KOPT-K1 (cell line): Measurements from ENCODE around the gene TRMT61A.

Experiments used
- H3K27ac ChIP-seq: fragments of 200-600 bp; sonication (generic); 2 replicates; pipeline ENCODE4 v1.5.1; 2016; ENCODE audit warnings: antibody characterized with exemption, mild to moderate bottlenecking, low read depth, low read length; ENCODE audit not compliant: poor library complexity, severe bottlenecking
- H3K36me3 ChIP-seq: fragments of 200-600 bp; sonication (generic); 2 replicates; pipeline ENCODE4 v1.5.1; 2017; ENCODE audit warnings: antibody characterized with exemption, mild to moderate bottlenecking, low read length, moderate library complexity; ENCODE audit not compliant: insufficient read depth
- H3K9me3 ChIP-seq: fragments of 200-600 bp; sonication (generic); 2 replicates; pipeline ENCODE4 v1.5.1; 2017; ENCODE audit warnings: antibody characterized with exemption, low read length, mild to moderate bottlenecking; ENCODE audit not compliant: insufficient read depth, poor library complexity, severe bottlenecking

Gene TRMT61A

DNA sequence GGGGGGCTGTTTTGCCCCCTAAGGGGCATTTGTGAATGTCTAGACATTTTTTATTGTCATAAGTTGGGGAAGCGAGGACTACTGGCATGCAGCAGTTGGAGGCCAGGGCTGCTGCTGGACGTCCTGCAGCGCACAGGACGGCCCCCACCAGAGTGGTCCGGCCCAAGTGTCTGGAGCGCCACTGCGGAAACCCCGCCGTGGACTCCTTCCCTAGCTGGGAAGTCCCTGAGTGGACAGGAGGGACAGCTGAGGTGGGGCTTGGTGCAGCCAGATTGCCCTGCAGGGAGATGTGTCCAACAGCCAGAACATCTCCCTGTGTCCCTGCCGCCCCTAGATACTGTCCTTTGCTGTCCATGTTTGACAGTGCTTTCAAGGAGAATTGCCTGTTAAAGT, 11.8 kb upstream of the TRMT61A start:
- H3K9me3 ChIP-seq = no peaks in the 10 kb centered on the region
- H3K36me3 ChIP-seq = no peaks in the 10 kb centered on the region; the same call in 1 of the 2 replicates
- H3K27ac ChIP-seq = no peak overlapping the region

- no peaks in the 10 kb centered on the region for H3K9me3 ChIP-seq
- no peak overlapping the region for H3K27ac ChIP-seq
- H3K36me3 ChIP-seq = no peaks in the 10 kb centered on the region; the same call in 1 of the 2 replicates
Observed at GRCh38 chr14:103517721-103518421, 11.1 kb upstream of the TRMT61A start.

- H3K9me3 ChIP-seq = no peaks in the 10 kb centered on the region
- H3K36me3 ChIP-seq = no peaks in the 10 kb centered on the region
- no peak overlapping the region for H3K27ac ChIP-seq
Observed at GRCh38 chr14:103518422-103519042, 10.5 kb upstream of the TRMT61A start.

- Histone ChIP-seq H3K27ac (no peak overlapping the region), H3K9me3 (no peaks in the 10 kb centered on the region), H3K36me3 (no peaks in the 10 kb centered on the region)
Observed at GRCh38 chr14:103519043-103519836, 9.8 kb upstream of the TRMT61A start.

DNA sequence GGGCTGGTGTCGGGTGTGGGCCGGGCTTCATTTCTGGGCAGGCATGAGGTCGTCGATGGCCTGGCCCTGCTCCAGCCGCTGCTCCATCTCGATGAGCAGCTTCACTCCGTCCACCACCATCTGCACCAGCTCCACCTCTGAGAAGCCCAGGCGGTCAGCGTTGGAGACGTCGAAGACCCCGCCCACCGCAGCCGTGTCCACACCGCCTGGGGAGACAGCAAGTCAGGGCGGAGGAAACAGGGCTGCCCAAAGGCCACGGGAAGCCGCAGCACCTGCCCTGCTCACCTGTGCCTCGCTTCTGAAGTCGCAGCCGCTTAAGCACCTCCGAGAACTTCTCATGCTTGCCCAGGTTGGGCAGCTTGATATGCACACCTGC, 9.2 kb upstream of the TRMT61A start:
- Histone ChIP-seq H3K9me3 (no peaks in the 10 kb centered on the region), H3K27ac (no peak overlapping the region)

GRCh38 chr14:103520269-103520656, 8.7 kb upstream of the TRMT61A start:
- Histone ChIP-seq H3K9me3 (no peaks in the 10 kb centered on the region), H3K27ac (no peak overlapping the region), H3K36me3 (no peaks in the 10 kb centered on the region)

More for the DNA sequence above, 9.2 kb upstream of the TRMT61A start:
- no peaks in the 10 kb centered on the region for H3K36me3 ChIP-seq

- H3K36me3 ChIP-seq = no peaks in the 10 kb centered on the region
- no peaks in the 10 kb centered on the region for H3K9me3 ChIP-seq
- H3K27ac ChIP-seq = no peak overlapping the region
Observed at GRCh38 chr14:103520657-103521437, 8.1 kb upstream of the TRMT61A start.

GRCh38 chr14:103521438-103521950, 7.5 kb upstream of the TRMT61A start:
- Histone ChIP-seq H3K27ac (no peak overlapping the region), H3K9me3 (no peaks in the 10 kb centered on the region), H3K36me3 (no peaks in the 10 kb centered on the region)

GRCh38 chr14:103521951-103522563, 6.9 kb upstream of the TRMT61A start:
- H3K9me3 ChIP-seq = no peaks in the 10 kb centered on the region
- no peak overlapping the region for H3K27ac ChIP-seq
- no peaks in the 10 kb centered on the region for H3K36me3 ChIP-seq

DNA sequence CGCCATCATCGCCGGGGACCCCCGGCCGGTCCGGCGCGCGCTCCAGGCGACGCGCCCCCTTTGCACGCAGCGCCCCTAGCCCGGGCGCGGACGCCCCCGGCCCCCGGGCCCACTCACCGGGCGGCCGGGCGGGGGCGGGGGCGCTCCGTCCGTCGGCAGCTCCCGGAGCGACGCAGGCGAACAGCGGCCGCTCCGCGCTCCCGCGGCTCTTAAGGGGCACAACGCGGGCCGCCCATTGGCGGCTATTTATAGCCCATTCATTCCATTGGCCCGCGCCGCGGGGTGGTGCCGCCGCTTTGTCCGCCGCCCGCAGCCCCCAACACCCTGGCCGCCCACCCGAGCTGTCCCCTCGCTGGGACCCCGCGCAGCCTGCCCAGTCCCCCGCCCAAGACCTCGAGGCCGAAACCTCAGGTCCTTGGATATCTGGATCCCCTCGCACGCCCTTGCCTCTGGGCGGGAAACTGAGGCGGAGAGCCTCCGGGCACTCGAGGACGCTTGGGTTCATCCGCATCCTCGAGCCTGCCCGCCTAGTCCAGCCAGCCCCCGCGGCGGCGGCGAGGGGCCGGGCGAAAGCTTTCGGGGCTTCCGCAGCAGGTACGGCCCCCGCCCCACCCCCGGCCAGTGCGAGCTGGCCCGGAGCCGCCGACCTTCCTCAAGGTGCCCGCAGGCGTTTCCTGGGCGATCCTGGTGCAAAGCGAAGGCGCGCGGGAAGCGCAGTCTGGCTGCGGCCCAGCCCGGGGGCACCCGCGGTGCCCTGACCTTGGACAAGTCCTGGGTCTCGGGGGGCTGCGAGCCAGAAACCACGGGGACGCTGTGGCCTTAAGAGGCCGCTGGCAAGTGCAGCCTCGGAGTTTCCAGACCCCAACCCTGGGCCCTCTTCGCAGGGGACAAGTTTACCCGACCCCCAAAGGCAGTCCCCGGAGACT, 6.1 kb upstream of the TRMT61A start, which contains the start of gene CKB:
Gene CKB, minus strand, starts transcription at position 182 of the 926 bp plus-strand sequence. CDS start 337 bp downstream, outside the sequence.
- H3K9me3 ChIP-seq = no peaks in the 10 kb centered on the region
- H3K36me3 ChIP-seq = no peaks in the 10 kb centered on the region
- no peak within 1 kb of the TSS for H3K27ac ChIP-seq

DNA sequence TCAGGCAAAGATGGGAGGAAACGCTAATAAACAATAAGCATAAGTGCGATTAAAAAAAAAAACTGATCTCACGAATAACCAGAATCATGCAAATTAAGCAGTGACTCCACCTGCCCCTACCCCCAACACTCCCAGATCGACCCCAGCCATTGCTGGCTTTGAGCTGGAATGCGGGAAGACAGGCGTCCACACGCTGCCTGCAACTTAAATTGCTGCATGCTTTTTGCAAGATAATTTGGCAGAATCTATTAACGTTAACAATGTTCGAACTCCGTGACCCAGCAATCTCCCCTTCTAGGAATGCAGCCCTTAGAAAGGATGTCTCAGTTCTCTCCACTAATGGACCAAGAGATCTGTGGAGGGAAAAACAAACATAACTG, 5.4 kb upstream of the TRMT61A start:
- Histone ChIP-seq H3K9me3 (no peaks in the 10 kb centered on the region), H3K36me3 (no peaks in the 10 kb centered on the region), H3K27ac (no peak overlapping the region)

- no peaks in the 10 kb centered on the region for H3K9me3 ChIP-seq
- H3K36me3 ChIP-seq = no peaks in the 10 kb centered on the region
- H3K27ac ChIP-seq = no peak overlapping the region
Observed at GRCh38 chr14:103524002-103524935, 4.7 kb upstream of the TRMT61A start.
